Ishikawa (cell line): ENCODE results near the gene EHD1.

Source experiments
- CEBPB ChIP-seq: IDR thresholded peaks from 2 replicates; pipeline ENCODE4 v1.6.1; 2012
- CREB1 ChIP-seq: IDR thresholded peaks from 2 replicates; pipeline ENCODE4 v1.6.1; 2012; ENCODE audit warnings: low read depth
- EGR1 ChIP-seq: IDR thresholded peaks from 2 replicates; pipeline ENCODE4 v1.6.1; 2012
- EP300 ChIP-seq: IDR thresholded peaks from 2 replicates; pipeline ENCODE4 v1.6.1; 2012; ENCODE audit warnings: borderline replicate concordance
- FOXM1 ChIP-seq: IDR thresholded peaks from 2 replicates; pipeline ENCODE4 v1.6.1; 2012; ENCODE audit warnings: low read depth, borderline replicate concordance
- MAX ChIP-seq: IDR thresholded peaks from 2 replicates; pipeline ENCODE4 v1.6.1; 2012
- NFIC ChIP-seq: IDR thresholded peaks from 2 replicates; pipeline ENCODE4 v1.6.1; 2012
- RAD21 ChIP-seq: IDR thresholded peaks from 2 replicates; pipeline ENCODE4 v1.6.1; 2012; ENCODE audit warnings: low read depth
- REST ChIP-seq: IDR thresholded peaks from 2 replicates; pipeline ENCODE4 v1.6.1; 2012; ENCODE audit warnings: low read depth, mild to moderate bottlenecking
- TAF1 ChIP-seq: IDR thresholded peaks from 2 replicates; pipeline ENCODE4 v1.6.1; 2012; ENCODE audit warnings: low read depth, mild to moderate bottlenecking
- TCF12 ChIP-seq: IDR thresholded peaks from 2 replicates; pipeline ENCODE4 v1.6.1; 2012; ENCODE audit warnings: low read depth
- TEAD4 ChIP-seq: IDR thresholded peaks from 2 replicates; pipeline ENCODE4 v1.6.1; 2012
- USF1 ChIP-seq: IDR thresholded peaks from 2 replicates; pipeline ENCODE4 v1.6.1; 2012
- YY1 ChIP-seq: IDR thresholded peaks from 2 replicates; pipeline ENCODE4 v1.6.1; 2012; ENCODE audit warnings: low read depth
- ZBTB7A ChIP-seq: IDR thresholded peaks from 2 replicates; pipeline ENCODE4 v1.6.1; 2012; ENCODE audit warnings: low read depth

EHD1 gene

GRCh38 chr11:64892838-64893193, 14.4 kb upstream of the EHD1 start:
- TF ChIP-seq USF1 (no peak), CEBPB (no peak), REST (no peak), RAD21 (no peak), ZBTB7A (no peak), NFIC (no peak)

- TF ChIP-seq CEBPB (no peak), REST (no peak), FOXM1 (no peak)
These were observed 14.0 kb upstream of the EHD1 start for GRCh38 chr11:64892411-64892831.

- TF ChIP-seq CREB1 = no peak
- no peak for TF ChIP-seq REST
- no peak for TF ChIP-seq CEBPB
- no peak for TF ChIP-seq EGR1
- TF ChIP-seq EP300 = no peak
- TF ChIP-seq RAD21 = no peak
- no peak for TF ChIP-seq YY1
- no peak for TF ChIP-seq FOXM1
- no peak for TF ChIP-seq TAF1
- no peak for TF ChIP-seq MAX
- TF ChIP-seq NFIC = no peak
- no peak for TF ChIP-seq TCF12
- TF ChIP-seq TEAD4 = no peak
- no peak for TF ChIP-seq ZBTB7A
- no peak for TF ChIP-seq USF1
These were observed 13.5 kb upstream of the EHD1 start for GRCh38 chr11:64891880-64892279.

GRCh38 chr11:64891215-64891848, 12.9 kb upstream of the EHD1 start:
- no peak for TF ChIP-seq ZBTB7A

GRCh38 chr11:64890522-64890939, 12.1 kb upstream of the EHD1 start:
- TF ChIP-seq MAX = no peak
- TF ChIP-seq RAD21 = no peak
- TF ChIP-seq FOXM1 = no peak
- no peak for TF ChIP-seq TCF12
- TF ChIP-seq REST = no peak
- TF ChIP-seq NFIC = no peak
- TF ChIP-seq CEBPB = no peak
- TF ChIP-seq EP300 = no peak
- no peak for TF ChIP-seq TEAD4
- TF ChIP-seq YY1 = no peak
- TF ChIP-seq USF1 = no peak
- no peak for TF ChIP-seq ZBTB7A
- TF ChIP-seq CREB1 = no peak
- TF ChIP-seq EGR1 = no peak
- TF ChIP-seq TAF1 = no peak
